Chondrocyte (in vitro differentiated cells): ENCODE data around the gene RFX6. TPM values are rescaled to one million over a fixed set of nuclear protein-coding genes. Genes with fewer than 3 reads are reported as not detected.

ENCODE experiments used
- DNase-seq: peaks from one replicate; pipeline ENCODE4 v3.0.0; 2021; ENCODE audit warnings: mixed read lengths, low spot score
- H3K27ac Mint-ChIP-seq: one replicate; pipeline ENCODE4 v1.8.0; 2021; ENCODE audit warnings: mild to moderate bottlenecking, moderate library complexity, mixed read lengths; ENCODE audit not compliant: unreplicated experiment
- H3K27me3 Mint-ChIP-seq: 2 replicates; pipeline ENCODE4 v1.8.0; 2021; ENCODE audit warnings: low read depth, mixed read lengths
- H3K36me3 Mint-ChIP-seq: 2 replicates; pipeline ENCODE4 v1.8.0; 2021; ENCODE audit warnings: low read depth, mixed read lengths
- H3K4me1 Mint-ChIP-seq: 2 replicates; pipeline ENCODE4 v1.8.0; 2021; ENCODE audit warnings: low read depth, mild to moderate bottlenecking, mixed read lengths
- H3K4me3 Mint-ChIP-seq: one replicate; pipeline ENCODE4 v1.8.0; 2021; ENCODE audit warnings: mild to moderate bottlenecking, moderate library complexity, mixed read lengths; ENCODE audit not compliant: unreplicated experiment
- H3K9me3 Mint-ChIP-seq: 2 replicates; pipeline ENCODE4 v1.8.0; 2021; ENCODE audit warnings: low read depth, mixed read lengths
- CTCF ChIP-seq: fragments of 200-600 bp; sonication (generic); IDR thresholded peaks from 2 replicates; pipeline ENCODE4 v1.5.0; 2021; ENCODE audit warnings: antibody characterized with exemption, mild to moderate bottlenecking, moderate library complexity
- total RNA-seq: library from RNA; stranded (reverse); gene quantifications from 3 replicates; pipeline ENCODE4 v1.2.1, GENCODE V29; 2021

The RFX6 gene
- total RNA-seq, 1 donor from 2014 or later = not detected

GRCh38 chr6:116949964-116950363, 72.9 kb downstream of the RFX6 start:
- H3K36me3 Mint-ChIP-seq = no peaks in the 10 kb centered on the region
- DNase-seq = no peak
- no peaks in the 10 kb centered on the region for H3K4me1 Mint-ChIP-seq
- H3K27me3 Mint-ChIP-seq = peaks cover 24% of the 10 kb centered on the region
- no peak for TF ChIP-seq CTCF
- no peaks in the 10 kb centered on the region for H3K9me3 Mint-ChIP-seq
- no peak overlapping the region for H3K27ac Mint-ChIP-seq
- no peak overlapping the region for H3K4me3 Mint-ChIP-seq

GRCh38 chr6:116954335-116954734, 77.3 kb downstream of the RFX6 start:
- Mint-ChIP-seq H3K27ac (no peak overlapping the region), H3K27me3 (peaks cover 10% of the 10 kb centered on the region), H3K9me3 (no peaks in the 10 kb centered on the region), H3K36me3 (no peaks in the 10 kb centered on the region), H3K4me1 (no peaks in the 10 kb centered on the region), H3K4me3 (no peak overlapping the region)
- TF ChIP-seq CTCF = no peak
- DNase-seq = no peak

GRCh38 chr6:116954938-116955337, 77.9 kb downstream of the RFX6 start:
- no peak for DNase-seq
- TF ChIP-seq CTCF = no peak
- no peaks in the 10 kb centered on the region for H3K36me3 Mint-ChIP-seq
- no peaks in the 10 kb centered on the region for H3K4me1 Mint-ChIP-seq
- H3K9me3 Mint-ChIP-seq = no peaks in the 10 kb centered on the region
- no peak overlapping the region for H3K4me3 Mint-ChIP-seq
- H3K27me3 Mint-ChIP-seq = peaks cover 10% of the 10 kb centered on the region
- H3K27ac Mint-ChIP-seq = no peak overlapping the region

GRCh38 chr6:116955773-116956172, 78.7 kb downstream of the RFX6 start:
- Mint-ChIP-seq H3K27ac (no peak overlapping the region), H3K27me3 (peaks cover 6% of the 10 kb centered on the region), H3K4me3 (no peak overlapping the region), H3K4me1 (no peaks in the 10 kb centered on the region), H3K9me3 (no peaks in the 10 kb centered on the region), H3K36me3 (no peaks in the 10 kb centered on the region)
- no peak for TF ChIP-seq CTCF
- no peak for DNase-seq

- Mint-ChIP-seq H3K27me3 (peaks cover 43% of the 10 kb centered on the region), H3K9me3 (no peaks in the 10 kb centered on the region), H3K36me3 (no peaks in the 10 kb centered on the region), H3K4me1 (no peaks in the 10 kb centered on the region), H3K27ac (no peak overlapping the region), H3K4me3 (no peak overlapping the region)
- DNase-seq = no peak
- TF ChIP-seq CTCF = no peak
These were observed 86.9 kb downstream of the RFX6 start for GRCh38 chr6:116963972-116964371.
